NCI-H2029 treated with DMSO at 0.1 percent for 48 hours (cell line): ENCODE data around the gene UBL7.
"Not testable (repeated sequence)": the region's sequence is repeated elsewhere in the genome, so short reads cannot be mapped to it uniquely, and the experiment has no call there.

ENCODE experiments used
- DNase-seq: peaks from one replicate; lab custom pipeline; 2025; lab: John Stamatoyannopoulos, UW

UBL7 gene

GRCh38 chr15:74460871-74461846 lies at the start of gene UBL7:
TSS of gene UBL7 (minus strand) at chr15:74461160. CDS start at chr15:74458867, 2,293 bp downstream.
- peak; percentile 66 for DNase-seq

GRCh38 chr15:74506515-74506840 lies 45.5 kb upstream of the UBL7 start:
- DNase-seq, result no peak

- no peak for DNase-seq
Measured at GRCh38 chr15:74505837-74506514, 45.0 kb upstream of the UBL7 start.

GRCh38 chr15:74504836-74505235 lies 43.9 kb upstream of the UBL7 start:
- no peak for DNase-seq

- no peak for DNase-seq
Measured at GRCh38 chr15:74504418-74504817, 43.5 kb upstream of the UBL7 start.

GRCh38 chr15:74502301-74502700 lies 41.3 kb upstream of the UBL7 start:
- no peak for DNase-seq

- DNase-seq, result no peak
Measured at GRCh38 chr15:74500401-74500800, 39.4 kb upstream of the UBL7 start.

GRCh38 chr15:74499366-74499765 lies 38.4 kb upstream of the UBL7 start:
- no peak for DNase-seq

- DNase-seq, result peak; percentile 84
Measured at GRCh38 chr15:74497584-74497983, 36.6 kb upstream of the UBL7 start.

GRCh38 chr15:74496648-74497047 lies 35.7 kb upstream of the UBL7 start:
- DNase-seq, result no peak

- DNase-seq, result no peak
Measured at GRCh38 chr15:74490339-74490689, 29.4 kb upstream of the UBL7 start.

GRCh38 chr15:74489518-74490338 lies 28.8 kb upstream of the UBL7 start:
- DNase-seq, result no peak

- DNase-seq, result no peak
Measured at GRCh38 chr15:74488776-74489175, 27.8 kb upstream of the UBL7 start.

- no peak for DNase-seq
Measured at GRCh38 chr15:74482661-74483060, 21.7 kb upstream of the UBL7 start.

- not testable (repeated sequence) for DNase-seq
Measured at GRCh38 chr15:74480364-74480763, 19.4 kb upstream of the UBL7 start.

- DNase-seq, result not testable (repeated sequence)
Measured at GRCh38 chr15:74471621-74472020, 10.7 kb upstream of the UBL7 start.

- no peak for DNase-seq
Measured at GRCh38 chr15:74470631-74471395, 9.9 kb upstream of the UBL7 start.

GRCh38 chr15:74468341-74469032 lies 7.5 kb upstream of the UBL7 start:
- DNase-seq, result no peak

GRCh38 chr15:74466570-74466969 lies 5.6 kb upstream of the UBL7 start:
- DNase-seq, result no peak

GRCh38 chr15:74464897-74465296 lies 3.9 kb upstream of the UBL7 start:
- no peak for DNase-seq

- DNase-seq, result no peak
Measured at GRCh38 chr15:74464216-74464615, 3.3 kb upstream of the UBL7 start.
